HepG2 (cell line): ENCODE data around the gene CTAGE1. TPM values are rescaled to one million over a fixed set of nuclear protein-coding genes. Genes with fewer than 3 reads are reported as not detected.

Experiments used
- ATAC-seq: fragments of 200-7000 bp; cut with Tn5 transposase; 3 replicates; pipeline ENCODE4 v1.9.1; 2020; ENCODE audit warnings: mild to moderate bottlenecking, moderate library complexity
- BruUV-seq: library from RNA; stranded (reverse); fragments of 400-500 nt; replicated peaks from 2 replicates; lab custom pipeline; 2021; lab: Mats Ljungman, UMichigan
- CTCF ChIA-PET: fragments of 300-600 bp; formaldehyde crosslinking; extraction: SDS; loops from one replicate; lab custom pipeline; 2021; ENCODE audit warnings: low total read pairs, inconsistent platforms, low intra/inter-chr PET ratio; lab: Yijun Ruan, JAX
- POLR2A ChIA-PET: fragments of 350-600 bp; sonication (Branson Sonifier 250); formaldehyde crosslinking; loops from one replicate; lab custom pipeline; 2020; ENCODE audit warnings: antibody characterized with exemption, inconsistent platforms; lab: Yijun Ruan, JAX
- DNase-seq: peaks from one replicate; pipeline ENCODE4 v3.0.0-alpha.2; 2015; ENCODE audit warnings: low spot score
- FAIRE-seq: peaks from 3 replicates; lab custom pipeline; 2011; peaks lifted over from hg19 to GRCh38; lab: Jason Lieb, UNC
- H2AFZ ChIP-seq: one replicate; pipeline ENCODE4 v1.6.1; 2011; ENCODE audit warnings: low read length, inconsistent platforms
- H3K27ac ChIP-seq: fragments of 300-600 bp; 3 replicates; pipeline ENCODE4 v1.8.0; 2011; ENCODE audit warnings: mixed run types, mild to moderate bottlenecking, mixed read lengths, low read length, inconsistent platforms; ENCODE audit not compliant: insufficient read depth; ENCODE audit errors: extremely low read length
- H3K27me3 ChIP-seq, 2 experiments: fragments of 200-600 bp in 1 of 2; 2 replicates in 1 of 2; 3 replicates in 1 of 2; pipeline versions ENCODE4 v1.6.0 to v1.8.0; 2011; ENCODE audit warnings: low read length in 2 of 2, mild to moderate bottlenecking in 2 of 2, moderate library complexity in 2 of 2, inconsistent platforms in 1 of 2; ENCODE audit not compliant: insufficient read depth in 2 of 2, control insufficient read depth in 1 of 2
- H3K36me3 ChIP-seq, 2 experiments: fragments of 200-600 bp in 1 of 2; replicated peaks in 1 of 2; 2 replicates in 1 of 2; 3 replicates in 1 of 2; pipeline versions ENCODE4 v1.5.1 to v1.8.0; 2011; ENCODE audit warnings: low read length in 2 of 2, inconsistent platforms in 1 of 2; ENCODE audit not compliant: insufficient read depth in 2 of 2, control insufficient read depth in 1 of 2
- H3K4me1 ChIP-seq: 2 replicates; pipeline ENCODE4 v1.5.1; 2012; ENCODE audit warnings: low read length, inconsistent platforms; ENCODE audit not compliant: insufficient read depth
- H3K4me2 ChIP-seq: 2 replicates; pipeline ENCODE4 v1.6.0; 2011; ENCODE audit warnings: low read depth, low read length, inconsistent platforms
- H3K4me3 ChIP-seq, 3 experiments: fragments of 200-600 bp in 1 of 3; sonication (generic), shearing (Covaris generic) in 1 of 3; replicated peaks in 1 of 3; 2 replicates each; pipeline ENCODE4 v1.5.1; 2011 to 2016; ENCODE audit warnings: low read length in 3 of 3, inconsistent platforms in 2 of 3, low read depth in 2 of 3, mild to moderate bottlenecking in 2 of 3, control low read depth in 1 of 3, mixed read lengths in 1 of 3; ENCODE audit not compliant: insufficient read depth in 1 of 3
- H3K79me2 ChIP-seq: one replicate; pipeline ENCODE4 v1.6.1; 2011; ENCODE audit warnings: low read length, inconsistent platforms; ENCODE audit not compliant: insufficient read depth
- H3K9ac ChIP-seq: 2 replicates; pipeline ENCODE4 v1.6.0; 2011; ENCODE audit warnings: mild to moderate bottlenecking, low read depth, low read length, inconsistent platforms; ENCODE audit not compliant: insufficient read depth
- H3K9me3 ChIP-seq: 2 replicates; pipeline ENCODE4 v1.5.1; 2012; ENCODE audit warnings: mild to moderate bottlenecking, low read length
- H4K20me1 ChIP-seq: 2 replicates; pipeline ENCODE4 v1.6.0; 2011; ENCODE audit warnings: inconsistent platforms, mild to moderate bottlenecking, low read length, moderate library complexity; ENCODE audit not compliant: insufficient read depth
- FLYWCH1 ChIP-seq: sonication (generic); formaldehyde crosslinking; IDR thresholded peaks from 2 replicates; pipeline ENCODE4 v1.8.1; 2023; ENCODE audit warnings: mild to moderate bottlenecking, missing genetic modification reagents
- HDAC1 ChIP-seq: sonication (generic); formaldehyde crosslinking; IDR thresholded peaks from 2 replicates; pipeline ENCODE4 v1.5.1; 2020; ENCODE audit warnings: mild to moderate bottlenecking, missing genetic modification reagents
- KAT2B ChIP-seq: fragments of 150-350 bp; IDR thresholded peaks from 2 replicates; pipeline ENCODE4 v1.6.1; 2014; ENCODE audit warnings: low read depth, low read length, borderline replicate concordance
- MXI1 ChIP-seq: IDR thresholded peaks from 3 replicates; pipeline ENCODE4 v1.6.1; 2012; ENCODE audit warnings: low read depth, low read length, inconsistent platforms, borderline replicate concordance
- PPARG ChIP-seq: conservative IDR thresholded peaks from 2 replicates; pipeline ENCODE4 v1.6.1; 2016; ENCODE audit warnings: missing biosample characterization, missing genetic modification reagents
- ZNF282 ChIP-seq: fragments of 450-650 bp; IDR thresholded peaks from 2 replicates; pipeline ENCODE4 v1.6.1; 2018; ENCODE audit not compliant: partially characterized antibody
- ZNF292 ChIP-seq: sonication (generic); formaldehyde crosslinking; IDR thresholded peaks from 2 replicates; pipeline ENCODE4 v1.8.1; 2022; ENCODE audit warnings: mild to moderate bottlenecking, low read depth, missing genetic modification reagents, borderline replicate concordance
- ZNF720 ChIP-seq: sonication (generic); formaldehyde crosslinking; IDR thresholded peaks from 2 replicates; pipeline ENCODE4 v1.4.0; 2020; ENCODE audit warnings: missing genetic modification reagents
- ZNF841 ChIP-seq: sonication (generic); formaldehyde crosslinking; IDR thresholded peaks from 2 replicates; pipeline ENCODE4 v1.8.1; 2023; ENCODE audit warnings: missing genetic modification reagents, borderline replicate concordance
- ZSCAN22 ChIP-seq: sonication (generic); formaldehyde crosslinking; IDR thresholded peaks from 2 replicates; pipeline ENCODE4 v1.4.0; 2020; ENCODE audit warnings: mild to moderate bottlenecking, missing genetic modification reagents
- WGBS: methylation state at CpG from one replicate; pipeline ENCODE4 v1.1.6; 2017; ENCODE audit warnings: low lambda C conversion rate; 5-methylcytosine and 5-hydroxymethylcytosine counted together
- in situ Hi-C: cut with HindIII; loops from 2 replicates; pipeline ENCODE4 v1.10.0; 2017; ENCODE audit warnings: low pct_unique_long_range_greater_than_20kb; ENCODE audit not compliant: extremely low pct_ligation_motif_present
- intact Hi-C: fragments of 100-400 bp; cut with micrococcal nuclease; formaldehyde crosslinking; loops from one replicate; pipeline ENCODE4 v1.10.0; 2022; ENCODE audit not compliant: unreplicated experiment
- polyA plus RNA-seq, 8 experiments: library from polyadenylated mRNA; depleted of rRNA in 3 of 8; stranded (reverse) in 7 of 8; unstranded in 1 of 8; fragments of >200 nt; fragmentation: Illumina TruSeq in 4 of 8; extraction: Trizol in 4 of 8; gene quantifications; 2 replicates each; pipeline versions ENCODE4 v1.2.1 to v1.2.3, GENCODE V29; 2011 to 2016; ENCODE audit warnings: low read depth in 4 of 8, missing spikeins in 1 of 8, mixed read lengths in 1 of 8; ENCODE audit not compliant: insufficient read depth in 1 of 8
- total RNA-seq, 5 experiments: library from RNA; depleted of rRNA; stranded (reverse); fragments of >200 nt; fragmentation: Illumina TruSeq; extraction: Trizol; gene quantifications; 2 replicates each; pipeline ENCODE4 v1.2.3, GENCODE V29; 2016; ENCODE audit warnings: low read depth in 1 of 5
- TF ChIP-seq, protein P1 (sequence below): IDR thresholded peaks from 2 replicates; pipeline ENCODE4 v1.6.1; 2016; ENCODE audit warnings: low read depth, borderline replicate concordance
- TF ChIP-seq, protein P2 (sequence below), 2 experiments: sonication (generic) in 1 of 2; formaldehyde crosslinking in 1 of 2; IDR thresholded peaks; 2 replicates each; pipeline versions ENCODE4 v1.4.0 to v1.6.1; 2018 to 2020; ENCODE audit warnings: missing genetic modification reagents in 2 of 2, borderline replicate concordance in 1 of 2, low read depth in 1 of 2, mild to moderate bottlenecking in 1 of 2, missing biosample characterization in 1 of 2
- TF ChIP-seq, protein P3 (sequence below): sonication (generic); formaldehyde crosslinking; IDR thresholded peaks from 2 replicates; pipeline ENCODE4 v1.9.0; 2021; ENCODE audit warnings: missing genetic modification reagents, mild to moderate bottlenecking, borderline replicate concordance
- TF ChIP-seq, protein P4 (sequence below): IDR thresholded peaks from 2 replicates; pipeline ENCODE4 v1.6.1; 2016

The CTAGE1 gene
- total and polyA plus RNA-seq, 2 of the 13 experiments (the other 11 are each of a cell fraction or from before 2014, with no cell fraction given) = 0.02 TPM; not detected in 1

DNA sequence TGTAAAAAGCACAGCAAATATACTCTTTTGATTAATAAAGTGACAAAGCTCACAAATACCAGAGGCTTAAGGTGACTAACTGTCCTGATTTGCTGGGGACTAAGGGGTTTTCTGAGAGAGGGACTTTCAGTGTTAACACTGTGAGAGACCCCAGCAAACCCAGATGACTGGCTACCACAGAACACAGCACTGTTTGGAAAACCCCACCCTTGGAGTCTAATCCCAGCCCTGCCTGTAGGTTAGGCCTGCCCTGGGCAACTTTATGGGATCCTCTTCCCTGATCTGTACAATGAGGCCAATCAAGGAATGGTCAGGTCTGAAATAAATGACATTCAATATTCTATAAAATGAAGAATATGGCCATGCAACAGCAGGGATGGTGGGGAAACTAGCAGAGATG, 30.5 kb upstream of the CTAGE1 start:
- FAIRE-seq (no peak), ATAC-seq (no peak), DNase-seq (no peak)
- TF ChIP-seq HDAC1 (CRISPR knock-in tag) (no peak), ZSCAN22 (CRISPR knock-in tag) (no peak), KAT2B (no peak), PPARG (CRISPR knock-in tag) (no peak), FLYWCH1 (CRISPR knock-in tag) (no peak), MXI1 (no peak), ZNF720 (CRISPR knock-in tag) (no peak)
- TF ChIP-seq, protein P1, sequence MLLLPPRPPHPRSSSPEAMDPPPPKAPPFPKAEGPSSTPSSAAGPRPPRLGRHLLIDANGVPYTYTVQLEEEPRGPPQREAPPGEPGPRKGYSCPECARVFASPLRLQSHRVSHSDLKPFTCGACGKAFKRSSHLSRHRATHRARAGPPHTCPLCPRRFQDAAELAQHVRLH (CRISPR knock-in tag) = no peak
- H3K79me2 ChIP-seq = no peaks in the 10 kb centered on the region
- H3K4me2 ChIP-seq = no peak overlapping the region
- H3K27me3 ChIP-seq = no peaks in the 10 kb centered on the region
- ChIA-PET CTCF (no interaction called here), POLR2A (no interaction called here)
- no peaks in the 10 kb centered on the region; the same call in 1 of the 2 replicates for H3K9me3 ChIP-seq
- no peak overlapping the region for H3K4me3 ChIP-seq
- in situ Hi-C loops (no loop called here), intact Hi-C loops (no loop called here)
- no peaks in the 10 kb centered on the region for H4K20me1 ChIP-seq
- no peaks in the 10 kb centered on the region for H3K36me3 ChIP-seq
- H2AFZ ChIP-seq = no peak overlapping the region
- H3K4me1 ChIP-seq = peaks cover 10% of the 10 kb centered on the region; the same call in 1 of the 2 replicates
- no peak overlapping the region for H3K9ac ChIP-seq
- H3K27ac ChIP-seq = no peak overlapping the region
- no TSS peak for BruUV-seq

DNA sequence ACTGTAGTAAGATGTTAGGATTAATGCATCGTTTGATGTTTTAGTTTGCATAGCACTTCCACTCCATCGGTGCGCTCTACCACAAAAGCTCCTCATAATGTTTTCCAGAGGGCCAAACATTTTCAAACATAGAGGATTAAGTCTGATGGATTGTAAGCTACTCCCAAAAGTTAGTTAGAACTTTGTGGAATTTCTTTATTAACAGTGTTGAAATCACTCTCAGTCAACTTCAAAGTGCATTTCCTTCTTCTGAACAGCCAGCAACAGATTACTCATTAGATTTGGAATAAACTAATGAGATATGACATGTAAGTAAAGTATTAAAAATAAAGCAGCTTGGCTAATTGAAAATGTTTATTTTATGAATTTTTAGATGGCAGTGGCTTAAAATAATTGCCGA, 30.1 kb upstream of the CTAGE1 start:
- intact Hi-C loops = no loop called here
- no peaks in the 10 kb centered on the region for H3K27me3 ChIP-seq
- BruUV-seq = no TSS peak
- ChIA-PET POLR2A (no interaction called here), CTCF (no interaction called here)
- DNase-seq (no peak), ATAC-seq (no peak), FAIRE-seq (no peak)
- no peak overlapping the region for H3K4me2 ChIP-seq
- no peak overlapping the region for H3K4me3 ChIP-seq
- 23% methylated on average over 4 of the region's 4 CpGs for WGBS
- H4K20me1 ChIP-seq = no peaks in the 10 kb centered on the region
- in situ Hi-C loops = no loop called here
- H3K36me3 ChIP-seq = no peaks in the 10 kb centered on the region
- H3K27ac ChIP-seq = no peak overlapping the region
- no peaks in the 10 kb centered on the region for H3K79me2 ChIP-seq
- peaks cover 10% of the 10 kb centered on the region; the same call in 1 of the 2 replicates for H3K4me1 ChIP-seq
- H3K9me3 ChIP-seq = no peaks in the 10 kb centered on the region; the same call in 1 of the 2 replicates
- no peak overlapping the region for H3K9ac ChIP-seq
- H2AFZ ChIP-seq = no peak overlapping the region
- no peak for TF ChIP-seq ZNF841 (CRISPR knock-in tag)
- no peak for TF ChIP-seq ZNF282
- TF ChIP-seq, protein P2, sequence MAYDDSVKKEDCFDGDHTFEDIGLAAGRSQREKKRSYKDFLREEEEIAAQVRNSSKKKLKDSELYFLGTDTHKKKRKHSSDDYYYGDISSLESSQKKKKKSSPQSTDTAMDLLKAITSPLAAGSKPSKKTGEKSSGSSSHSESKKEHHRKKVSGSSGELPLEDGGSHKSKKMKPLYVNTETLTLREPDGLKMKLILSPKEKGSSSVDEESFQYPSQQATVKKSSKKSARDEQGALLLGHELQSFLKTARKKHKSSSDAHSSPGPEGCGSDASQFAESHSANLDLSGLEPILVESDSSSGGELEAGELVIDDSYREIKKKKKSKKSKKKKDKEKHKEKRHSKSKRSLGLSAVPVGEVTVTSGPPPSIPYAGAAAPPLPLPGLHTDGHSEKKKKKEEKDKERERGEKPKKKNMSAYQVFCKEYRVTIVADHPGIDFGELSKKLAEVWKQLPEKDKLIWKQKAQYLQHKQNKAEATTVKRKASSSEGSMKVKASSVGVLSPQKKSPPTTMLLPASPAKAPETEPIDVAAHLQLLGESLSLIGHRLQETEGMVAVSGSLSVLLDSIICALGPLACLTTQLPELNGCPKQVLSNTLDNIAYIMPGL (CRISPR knock-in tag; IDR thresholded peaks at IDR 0.05; ENCODE audit: borderline replicate concordance in 1 of 2, low read depth in 1 of 2) = no peak
- TF ChIP-seq, protein P3, sequence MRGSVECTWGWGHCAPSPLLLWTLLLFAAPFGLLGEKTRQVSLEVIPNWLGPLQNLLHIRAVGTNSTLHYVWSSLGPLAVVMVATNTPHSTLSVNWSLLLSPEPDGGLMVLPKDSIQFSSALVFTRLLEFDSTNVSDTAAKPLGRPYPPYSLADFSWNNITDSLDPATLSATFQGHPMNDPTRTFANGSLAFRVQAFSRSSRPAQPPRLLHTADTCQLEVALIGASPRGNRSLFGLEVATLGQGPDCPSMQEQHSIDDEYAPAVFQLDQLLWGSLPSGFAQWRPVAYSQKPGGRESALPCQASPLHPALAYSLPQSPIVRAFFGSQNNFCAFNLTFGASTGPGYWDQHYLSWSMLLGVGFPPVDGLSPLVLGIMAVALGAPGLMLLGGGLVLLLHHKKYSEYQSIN (CRISPR knock-in tag) = no peak
- no peak for TF ChIP-seq ZNF292 (CRISPR knock-in tag)
- TF ChIP-seq, protein P4, sequence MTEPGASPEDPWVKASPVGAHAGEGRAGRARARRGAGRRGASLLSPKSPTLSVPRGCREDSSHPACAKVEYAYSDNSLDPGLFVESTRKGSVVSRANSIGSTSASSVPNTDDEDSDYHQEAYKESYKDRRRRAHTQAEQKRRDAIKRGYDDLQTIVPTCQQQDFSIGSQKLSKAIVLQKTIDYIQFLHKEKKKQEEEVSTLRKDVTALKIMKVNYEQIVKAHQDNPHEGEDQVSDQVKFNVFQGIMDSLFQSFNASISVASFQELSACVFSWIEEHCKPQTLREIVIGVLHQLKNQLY = no peak
